ENCODE results near the gene FBXW12.

The FBXW12 gene

GRCh38 chr3:48436477-48436787, 64.4 kb downstream of the FBXW12 start:
- no peak for DNase-seq

GRCh38 chr3:48436855-48437254, 64.8 kb downstream of the FBXW12 start:
- DNase-seq, result no peak

DNA sequence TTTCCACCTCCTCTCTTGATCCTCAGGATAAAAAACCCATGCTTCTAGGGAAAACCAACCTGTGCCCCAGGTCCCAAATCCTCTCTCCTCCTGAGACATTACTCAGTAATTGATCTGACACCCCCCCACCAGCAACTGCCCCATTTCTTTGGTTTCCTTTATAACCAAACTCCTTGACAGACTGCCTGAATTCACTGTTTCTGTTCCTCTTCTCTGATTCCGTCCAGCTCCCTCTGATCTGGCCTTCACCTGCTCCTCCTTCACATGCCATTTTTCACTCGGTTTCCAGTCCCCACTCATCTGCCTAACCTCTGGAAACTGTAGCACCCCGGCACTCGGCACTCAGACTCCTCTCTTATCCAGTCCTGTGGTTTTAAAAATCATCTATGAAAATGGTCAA, 65.8 kb downstream of the FBXW12 start:
- no peak for DNase-seq

DNA sequence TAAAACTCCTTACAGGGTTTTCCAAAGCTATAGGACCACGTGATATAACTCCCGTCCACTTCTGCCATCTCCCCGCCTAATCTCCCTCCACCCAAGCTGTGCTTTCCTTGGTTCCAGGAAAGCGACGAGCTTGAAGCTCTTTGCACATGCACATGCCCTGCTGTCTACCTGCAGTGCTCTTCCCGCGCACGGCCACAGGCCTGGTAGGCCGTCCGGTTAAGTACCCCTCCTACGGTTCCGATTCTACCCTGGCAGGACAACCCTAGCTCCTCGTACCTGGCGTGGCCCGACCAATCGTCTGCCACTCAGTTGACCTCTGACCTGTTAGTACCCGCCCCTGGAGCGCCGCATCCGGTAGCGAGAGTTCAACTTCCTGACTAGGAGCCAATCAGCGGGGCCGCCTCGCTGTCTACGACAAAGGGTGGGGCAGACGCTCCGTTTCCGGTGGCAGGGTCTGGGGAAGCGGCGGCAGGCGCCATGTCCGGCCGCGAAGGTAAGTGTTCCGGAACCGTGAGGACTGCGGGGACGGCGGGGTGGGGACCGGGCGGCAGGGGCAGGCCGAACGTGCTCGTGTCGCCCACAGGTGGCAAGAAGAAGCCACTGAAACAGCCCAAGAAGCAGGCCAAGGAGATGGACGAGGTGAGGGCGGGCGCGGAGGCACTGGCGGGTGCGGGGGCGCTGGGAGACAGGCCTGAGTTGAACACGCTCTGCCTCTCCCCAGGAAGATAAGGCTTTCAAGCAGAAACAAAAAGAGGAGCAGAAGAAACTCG, 68.0 kb downstream of the FBXW12 start, which contains the start of the genes CCDC51 and TMA7:
TSS of gene CCDC51 (minus strand) at position 300 of the 770 bp plus-strand sequence. CDS start 4,991 bp downstream, outside the sequence.
TSS of gene TMA7 (plus strand) at position 438 of the 770 bp plus-strand sequence. CDS start at position 478, 40 bp downstream.
- DNase-seq, result peak; percentile 94

DNA sequence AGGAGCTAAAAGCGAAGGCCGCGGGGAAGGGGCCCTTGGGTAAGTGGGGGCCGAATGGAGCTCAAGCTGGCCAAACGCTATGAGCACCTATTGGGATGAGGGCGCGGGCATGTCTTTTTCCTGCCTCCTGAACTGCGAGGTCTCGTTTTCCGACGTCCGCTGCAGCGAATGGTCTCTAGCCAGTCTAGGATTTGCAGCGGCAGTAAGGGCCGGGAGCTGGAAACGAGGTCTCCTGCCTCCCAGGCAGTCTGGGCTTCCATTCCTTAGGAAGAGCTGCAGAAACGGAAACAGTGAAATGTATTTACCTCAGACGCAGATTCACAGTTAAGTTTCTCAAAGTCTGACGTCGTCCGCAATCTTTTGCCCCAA, 68.6 kb downstream of the FBXW12 start:
- no peak for DNase-seq

- no peak for DNase-seq
Observed at GRCh38 chr3:48441940-48442339, 69.9 kb downstream of the FBXW12 start.
